ENCODE results near the gene SFXN5.
A peak's percentile ranks its signal among the peaks of the same experiment; 100 is the strongest.
"Not testable (repeated sequence)": the region's sequence is repeated elsewhere in the genome, so short reads cannot be mapped to it uniquely, and the experiment has no call there.

SFXN5 gene

DNA sequence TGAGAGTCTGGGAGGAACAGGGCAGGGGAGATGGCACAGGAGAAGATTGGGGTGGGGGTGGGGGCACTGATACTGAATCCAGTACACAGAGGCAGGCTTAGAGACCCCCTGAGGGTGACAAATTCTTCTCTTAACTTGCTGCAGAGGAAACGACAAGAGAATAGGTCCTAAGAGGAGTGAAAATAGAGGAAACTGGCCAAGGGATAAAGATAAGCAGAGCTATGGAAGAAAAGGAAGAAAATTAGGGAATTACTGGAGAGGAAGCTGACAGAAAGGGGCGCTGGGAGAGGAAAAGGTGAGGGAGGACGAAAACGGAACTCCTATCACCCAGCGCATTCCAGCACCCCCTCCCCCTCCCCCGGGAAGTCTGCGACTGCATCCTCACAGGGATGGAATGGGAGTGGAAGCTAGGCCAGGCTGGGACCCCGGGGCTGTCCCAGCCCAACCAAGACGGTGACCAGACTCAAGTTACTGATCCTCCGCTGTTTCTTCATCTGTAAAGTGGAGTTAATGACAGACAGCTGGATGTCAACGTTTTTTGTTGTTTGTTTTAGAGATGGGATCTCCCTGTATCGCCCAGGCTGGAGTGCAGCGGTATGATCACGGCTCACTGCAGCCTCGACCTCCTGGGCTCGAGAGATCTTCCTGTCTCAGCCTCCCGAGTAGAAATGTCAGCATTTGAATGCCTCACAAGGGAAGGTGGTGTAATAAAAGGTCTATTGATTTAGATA lies 156.8 kb downstream of the SFXN5 start:
- 2 to 3% methylated on average over 14 to 17 of the region's 17 CpGs for WGBS, 2 experiments
- H3K9me3 ChIP-seq (ENCODE audit: control insufficient read depth, low read length): no peaks in the 10 kb centered on the region
- H3K36me3 ChIP-seq (ENCODE audit: control insufficient read depth, insufficient read depth, low read length): no peaks in the 10 kb centered on the region
- peaks cover 100% of the 10 kb centered on the region for H3K27me3 ChIP-seq (ENCODE audit: control insufficient read depth, insufficient read depth, low read length, poor library complexity, severe bottlenecking)
- H3K4me3 ChIP-seq (ENCODE audit: insufficient read depth, low read depth, low read length): peak overlapping the region; percentile 11
- H3K4me1 ChIP-seq (ENCODE audit: control insufficient read depth, insufficient read depth, low read length): peaks cover 31% of the 10 kb centered on the region
- no peak overlapping the region for H3K27ac ChIP-seq (ENCODE audit: insufficient read depth, low read depth, low read length, poor library complexity, severe bottlenecking)

- no peaks in the 10 kb centered on the region for H3K9me3 ChIP-seq (ENCODE audit: control insufficient read depth, low read length)
- H3K27ac ChIP-seq (ENCODE audit: insufficient read depth, low read depth, low read length, poor library complexity, severe bottlenecking): no peak overlapping the region
- peaks cover 100% of the 10 kb centered on the region for H3K27me3 ChIP-seq (ENCODE audit: control insufficient read depth, insufficient read depth, low read length, poor library complexity, severe bottlenecking)
- peaks cover 31% of the 10 kb centered on the region for H3K4me1 ChIP-seq (ENCODE audit: control insufficient read depth, insufficient read depth, low read length)
- H3K36me3 ChIP-seq (ENCODE audit: control insufficient read depth, insufficient read depth, low read length): no peaks in the 10 kb centered on the region
- no peak overlapping the region for H3K4me3 ChIP-seq (ENCODE audit: insufficient read depth, low read depth, low read length)
- WGBS, 2 experiments: 9 to 11% methylated on average over 7 of the region's 7 CpGs
Measured at GRCh38 chr2:72914206-72914559, 157.3 kb downstream of the SFXN5 start.

GRCh38 chr2:72913486-72914205 lies 157.9 kb downstream of the SFXN5 start:
- no peak overlapping the region for H3K27ac ChIP-seq (ENCODE audit: insufficient read depth, low read depth, low read length, poor library complexity, severe bottlenecking)
- WGBS, 2 experiments: 24 to 27% methylated on average over 7 of the region's 7 CpGs

DNA sequence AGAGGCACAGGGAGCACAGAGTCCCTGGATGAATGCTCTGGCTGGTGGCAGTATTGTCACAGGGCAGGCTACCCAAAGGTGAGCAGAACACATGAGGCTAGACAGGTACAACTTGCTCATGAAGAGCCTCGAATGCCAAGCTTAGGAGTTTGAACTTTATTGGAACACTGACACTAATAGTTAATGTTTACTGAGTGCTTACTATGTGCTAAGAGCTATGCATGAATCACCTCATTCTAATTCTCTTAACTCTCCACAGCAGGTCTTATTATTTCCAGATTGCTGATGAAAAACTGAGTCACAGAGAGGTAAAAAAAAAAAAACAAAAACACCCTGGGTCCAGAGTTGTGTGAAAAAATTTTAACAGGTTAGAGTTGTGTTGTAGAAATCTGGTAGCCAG lies 160.3 kb downstream of the SFXN5 start:
- Histone ChIP-seq H3K9me3 (ENCODE audit: control insufficient read depth, low read length) (no peaks in the 10 kb centered on the region), H3K36me3 (ENCODE audit: control insufficient read depth, insufficient read depth, low read length) (no peaks in the 10 kb centered on the region), H3K27me3 (ENCODE audit: control insufficient read depth, insufficient read depth, low read length, poor library complexity, severe bottlenecking) (peaks cover 88% of the 10 kb centered on the region), H3K27ac (ENCODE audit: insufficient read depth, low read depth, low read length, poor library complexity, severe bottlenecking) (no peak overlapping the region), H3K4me3 (ENCODE audit: insufficient read depth, low read depth, low read length) (no peak overlapping the region), H3K4me1 (ENCODE audit: control insufficient read depth, insufficient read depth, low read length) (peaks cover 20% of the 10 kb centered on the region)
- 63 to 75% methylated on average over 1 of the region's 1 CpG for WGBS, 2 experiments

More at GRCh38 chr2:72913486-72914205, 157.9 kb downstream of the SFXN5 start:
- Histone ChIP-seq H3K27me3 (ENCODE audit: control insufficient read depth, insufficient read depth, low read length, poor library complexity, severe bottlenecking) (peaks cover 99% of the 10 kb centered on the region), H3K4me3 (ENCODE audit: insufficient read depth, low read depth, low read length) (no peak overlapping the region), H3K36me3 (ENCODE audit: control insufficient read depth, insufficient read depth, low read length) (no peaks in the 10 kb centered on the region), H3K9me3 (ENCODE audit: control insufficient read depth, low read length) (no peaks in the 10 kb centered on the region), H3K4me1 (ENCODE audit: control insufficient read depth, insufficient read depth, low read length) (peaks cover 31% of the 10 kb centered on the region)

DNA sequence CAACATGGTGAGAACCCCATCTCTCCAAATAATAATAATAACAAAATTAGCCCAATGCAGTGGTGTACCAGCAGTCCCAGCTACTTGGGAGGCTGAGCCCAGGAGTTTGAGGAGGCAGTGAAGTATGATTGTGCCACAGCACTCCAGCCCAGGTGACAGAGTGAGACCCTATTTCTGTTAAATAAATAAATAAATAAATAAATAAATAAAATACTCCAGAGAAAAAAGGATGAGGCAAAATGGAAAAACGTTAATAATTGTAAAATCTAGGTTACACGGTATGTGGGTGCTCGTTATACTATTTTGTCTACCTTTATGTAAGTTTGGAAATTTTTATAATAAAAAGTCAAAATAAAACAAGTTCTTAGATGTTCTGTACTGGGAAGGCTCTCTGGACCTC lies 162.8 kb downstream of the SFXN5 start:
- H3K36me3 ChIP-seq (ENCODE audit: control insufficient read depth, insufficient read depth, low read length): no peaks in the 10 kb centered on the region
- H3K4me1 ChIP-seq (ENCODE audit: control insufficient read depth, insufficient read depth, low read length): peaks cover 4% of the 10 kb centered on the region
- H3K27me3 ChIP-seq (ENCODE audit: control insufficient read depth, insufficient read depth, low read length, poor library complexity, severe bottlenecking): peaks cover 83% of the 10 kb centered on the region
- H3K27ac ChIP-seq (ENCODE audit: insufficient read depth, low read depth, low read length, poor library complexity, severe bottlenecking): no peak overlapping the region
- WGBS, 2 experiments: 71% methylated on average over 3 of the region's 3 CpGs; no CpG with 5 or more reads in 1 of the 2 experiments
- no peak overlapping the region for H3K4me3 ChIP-seq (ENCODE audit: insufficient read depth, low read depth, low read length)
- no peaks in the 10 kb centered on the region for H3K9me3 ChIP-seq (ENCODE audit: control insufficient read depth, low read length)

GRCh38 chr2:72907369-72907768 lies 164.1 kb downstream of the SFXN5 start:
- H3K4me3 ChIP-seq (ENCODE audit: insufficient read depth, low read depth, low read length); H3K36me3 ChIP-seq (ENCODE audit: control insufficient read depth, insufficient read depth, low read length); H3K27ac ChIP-seq (ENCODE audit: insufficient read depth, low read depth, low read length, poor library complexity, severe bottlenecking); H3K9me3 ChIP-seq (ENCODE audit: control insufficient read depth, low read length); H3K4me1 ChIP-seq (ENCODE audit: control insufficient read depth, insufficient read depth, low read length): not testable (repeated sequence)
- 93 to 94% methylated on average over 13 of the region's 13 CpGs for WGBS, 2 experiments
- peaks cover 78% of the 10 kb centered on the region for H3K27me3 ChIP-seq (ENCODE audit: control insufficient read depth, insufficient read depth, low read length, poor library complexity, severe bottlenecking)

GRCh38 chr2:72901426-72901825 lies 170.1 kb downstream of the SFXN5 start:
- Histone ChIP-seq H3K4me3 (ENCODE audit: insufficient read depth, low read depth, low read length) (no peak overlapping the region), H3K27me3 (ENCODE audit: control insufficient read depth, insufficient read depth, low read length, poor library complexity, severe bottlenecking) (peaks cover 55% of the 10 kb centered on the region), H3K9me3 (ENCODE audit: control insufficient read depth, low read length) (no peaks in the 10 kb centered on the region), H3K4me1 (ENCODE audit: control insufficient read depth, insufficient read depth, low read length) (peaks cover 3% of the 10 kb centered on the region), H3K36me3 (ENCODE audit: control insufficient read depth, insufficient read depth, low read length) (no peaks in the 10 kb centered on the region), H3K27ac (ENCODE audit: insufficient read depth, low read depth, low read length, poor library complexity, severe bottlenecking) (no peak overlapping the region)
- WGBS, 2 experiments: 82 to 84% methylated on average over 3 of the region's 3 CpGs

DNA sequence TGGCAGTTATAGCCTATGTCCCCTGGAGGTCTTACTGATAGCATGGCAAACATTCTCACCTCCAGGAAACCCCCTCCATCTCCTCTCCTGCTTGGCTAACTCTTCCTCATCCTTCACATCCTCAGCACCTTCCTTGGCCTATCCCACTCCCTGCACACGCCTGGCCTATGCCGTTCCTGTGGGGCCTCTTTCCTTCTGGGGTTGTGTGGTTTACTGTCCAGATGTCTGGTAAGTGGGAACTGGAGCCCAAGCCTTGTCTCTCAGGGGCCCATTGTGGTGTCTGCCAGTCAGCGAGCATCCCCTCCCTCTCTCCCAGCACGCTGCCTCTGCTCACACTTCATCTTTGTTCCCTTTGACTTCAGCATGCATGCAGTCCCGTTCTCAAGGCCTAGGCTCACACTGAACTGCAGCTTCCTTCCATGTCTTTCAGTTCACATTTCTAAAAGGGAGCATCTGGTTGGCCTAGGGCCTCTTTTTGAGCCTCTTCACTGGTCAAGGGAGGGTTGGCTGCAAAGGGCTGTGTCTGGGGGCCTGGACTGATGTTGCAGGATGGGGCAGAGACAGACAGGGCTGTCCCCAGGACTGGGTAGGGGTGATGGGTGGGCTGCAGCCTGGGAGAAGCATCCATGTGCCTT lies 171.2 kb downstream of the SFXN5 start:
- Histone ChIP-seq H3K9me3 (ENCODE audit: control insufficient read depth, low read length) (no peaks in the 10 kb centered on the region), H3K4me1 (ENCODE audit: control insufficient read depth, insufficient read depth, low read length) (peaks cover 5% of the 10 kb centered on the region), H3K27ac (ENCODE audit: insufficient read depth, low read depth, low read length, poor library complexity, severe bottlenecking) (no peak overlapping the region), H3K27me3 (ENCODE audit: control insufficient read depth, insufficient read depth, low read length, poor library complexity, severe bottlenecking) (peaks cover 55% of the 10 kb centered on the region), H3K36me3 (ENCODE audit: control insufficient read depth, insufficient read depth, low read length) (no peaks in the 10 kb centered on the region), H3K4me3 (ENCODE audit: insufficient read depth, low read depth, low read length) (no peak overlapping the region)
- 81 to 86% methylated on average over 5 of the region's 5 CpGs for WGBS, 2 experiments

DNA sequence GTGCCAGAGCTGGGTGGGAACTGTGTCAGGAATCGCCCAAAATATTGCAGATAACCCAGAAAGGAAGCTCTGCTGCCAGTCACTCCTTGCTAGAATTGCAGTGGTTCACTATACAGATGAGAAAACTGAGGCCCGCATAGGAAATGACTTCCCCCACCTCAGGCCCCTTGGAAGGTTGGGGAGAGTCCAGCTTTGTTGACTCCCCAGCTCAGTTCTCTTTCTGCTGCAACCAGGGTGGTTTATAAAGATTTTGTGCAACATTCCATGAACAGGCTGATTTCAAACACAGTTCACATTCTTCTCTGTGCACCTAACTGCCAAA lies 173.0 kb downstream of the SFXN5 start:
- Histone ChIP-seq H3K36me3 (ENCODE audit: control insufficient read depth, insufficient read depth, low read length) (no peaks in the 10 kb centered on the region), H3K27me3 (ENCODE audit: control insufficient read depth, insufficient read depth, low read length, poor library complexity, severe bottlenecking) (peaks cover 58% of the 10 kb centered on the region), H3K4me1 (ENCODE audit: control insufficient read depth, insufficient read depth, low read length) (peaks cover 11% of the 10 kb centered on the region), H3K4me3 (ENCODE audit: insufficient read depth, low read depth, low read length) (no peak overlapping the region), H3K27ac (ENCODE audit: insufficient read depth, low read depth, low read length, poor library complexity, severe bottlenecking) (no peak overlapping the region), H3K9me3 (ENCODE audit: control insufficient read depth, low read length) (no peaks in the 10 kb centered on the region)
- 81 to 89% methylated on average over 2 of the region's 2 CpGs for WGBS, 2 experiments

DNA sequence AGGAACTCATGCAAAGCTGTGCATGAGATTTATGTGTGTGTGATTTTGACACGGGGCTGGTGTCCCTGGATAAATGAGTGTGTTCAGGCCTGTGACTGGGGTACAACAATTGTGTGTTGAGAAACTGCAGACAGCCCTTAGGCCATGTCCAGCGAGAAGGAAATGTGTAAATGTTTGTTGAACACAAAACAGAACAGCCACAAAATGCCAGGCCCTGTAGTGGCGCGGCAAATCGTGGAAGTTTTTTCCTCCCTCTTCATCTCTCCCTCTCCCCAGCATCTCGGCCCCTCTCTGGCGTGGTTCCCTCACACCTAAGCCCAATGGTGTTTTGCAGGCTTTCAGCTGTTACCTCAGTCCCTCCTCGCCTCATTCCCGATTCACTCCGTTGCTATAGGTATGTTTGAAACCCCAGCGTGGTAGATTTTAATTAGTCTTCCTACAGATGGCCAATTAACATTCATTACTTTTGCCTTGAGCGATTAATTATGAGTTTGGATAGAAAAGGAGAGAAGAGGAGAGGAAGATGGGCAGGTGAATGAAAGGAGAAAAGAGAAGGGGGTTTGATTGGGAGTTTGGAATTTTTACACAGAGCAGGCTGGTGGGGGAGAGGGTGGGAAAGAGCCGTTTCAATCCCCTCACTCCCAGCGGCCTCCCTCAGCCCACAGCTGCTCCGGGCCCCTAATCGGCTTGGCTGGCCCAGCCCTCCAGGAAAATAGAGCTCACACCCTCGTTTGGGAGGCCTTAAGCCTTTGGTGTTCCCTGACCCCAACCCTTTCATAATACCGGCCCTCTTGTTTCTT lies 173.5 kb downstream of the SFXN5 start:
- Histone ChIP-seq H3K4me1 (ENCODE audit: control insufficient read depth, insufficient read depth, low read length) (peaks cover 11% of the 10 kb centered on the region), H3K36me3 (ENCODE audit: control insufficient read depth, insufficient read depth, low read length) (no peaks in the 10 kb centered on the region), H3K27ac (ENCODE audit: insufficient read depth, low read depth, low read length, poor library complexity, severe bottlenecking) (no peak overlapping the region), H3K4me3 (ENCODE audit: insufficient read depth, low read depth, low read length) (no peak overlapping the region), H3K9me3 (ENCODE audit: control insufficient read depth, low read length) (no peaks in the 10 kb centered on the region), H3K27me3 (ENCODE audit: control insufficient read depth, insufficient read depth, low read length, poor library complexity, severe bottlenecking) (peaks cover 52% of the 10 kb centered on the region)
- WGBS, 2 experiments: 68% methylated on average over 18 of the region's 18 CpGs
